Left ventricle myocardium superior (tissue), 1 donor: Measurements from ENCODE around the gene PNLIP. TPM values are rescaled to one million over a fixed set of nuclear protein-coding genes. Genes with fewer than 3 reads are reported as not detected.

ENCODE experiments used
- ATAC-seq: fragments of 200-7000 bp; cut with Tn5 transposase; one replicate; pipeline ENCODE4 v1.9.1; 2020; ENCODE audit warnings: mild to moderate bottlenecking, moderate library complexity
- DNase-seq: peaks from one replicate; pipeline ENCODE4 v3.0.0-alpha.2; 2020
- intact Hi-C: fragments of 100-400 bp; cut with micrococcal nuclease; formaldehyde crosslinking; loops from one replicate; pipeline ENCODE4 v1.11.0; 2022
- long read RNA-seq: library from polyadenylated mRNA; unstranded; transcript quantifications from one replicate; pipeline ENCODE4 v2.0.0, GENCODE V29; 2021
- total RNA-seq: library from RNA; stranded (reverse); fragmentation: NEBNext Ultra II Directional; extraction: Animal tissue kit (Norgen Biotek cat#: 25700); gene quantifications from one replicate; pipeline ENCODE4 v1.2.1, GENCODE V29; 2021
- donor health status: DM: no; HTN: yes; CAD: no; lungs with severe emphysema.

The PNLIP gene
- total RNA-seq: not detected
- long read RNA-seq: 0 reads

DNA sequence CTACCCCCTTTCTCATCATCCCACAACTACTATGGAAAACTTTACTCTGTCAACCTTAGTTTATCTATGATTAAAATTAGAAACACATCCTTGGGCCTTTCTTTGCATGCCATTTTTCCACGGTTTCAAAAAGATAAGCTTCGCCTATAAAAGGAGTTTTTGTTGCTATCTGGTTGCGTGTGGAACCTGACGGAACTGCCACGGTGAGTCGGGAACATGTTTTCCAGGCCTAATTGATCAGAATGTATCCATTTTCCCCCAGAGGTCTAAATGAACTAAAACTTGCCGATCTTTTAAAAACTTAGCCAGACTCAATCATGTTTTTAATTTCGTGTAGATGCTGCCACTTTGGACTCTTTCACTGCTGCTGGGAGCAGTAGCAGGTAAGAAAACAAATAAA, at the start of gene PNLIP:
Gene PNLIP (plus strand): TSS at position 176 of the 400 bp plus-strand sequence. CDS start 162 bp downstream, at position 338.
- intact Hi-C loops: no loop called here
- ATAC-seq (no peak), DNase-seq (no peak)

DNA sequence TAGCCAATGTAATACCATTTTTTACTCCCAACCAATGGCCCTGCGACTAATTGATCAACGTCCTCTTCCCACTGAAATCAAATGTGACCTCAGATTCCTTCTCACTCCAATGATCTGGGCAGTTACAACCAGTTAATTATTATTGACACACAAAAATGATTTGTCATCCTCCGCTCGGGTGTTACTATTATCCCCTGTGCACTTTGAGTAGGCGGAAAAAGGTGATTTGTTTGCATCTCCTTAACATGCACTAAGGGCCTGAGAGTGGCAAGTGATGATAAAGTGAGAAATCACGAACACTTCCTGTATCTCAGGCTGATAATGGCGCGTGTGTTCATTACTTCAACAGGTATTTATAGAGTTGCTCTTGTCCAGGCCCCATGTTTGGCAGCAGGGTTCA, 40.9 kb upstream of the PNLIP start:
- no peak for ATAC-seq
- intact Hi-C loops: no loop called here
- no peak for DNase-seq

DNA sequence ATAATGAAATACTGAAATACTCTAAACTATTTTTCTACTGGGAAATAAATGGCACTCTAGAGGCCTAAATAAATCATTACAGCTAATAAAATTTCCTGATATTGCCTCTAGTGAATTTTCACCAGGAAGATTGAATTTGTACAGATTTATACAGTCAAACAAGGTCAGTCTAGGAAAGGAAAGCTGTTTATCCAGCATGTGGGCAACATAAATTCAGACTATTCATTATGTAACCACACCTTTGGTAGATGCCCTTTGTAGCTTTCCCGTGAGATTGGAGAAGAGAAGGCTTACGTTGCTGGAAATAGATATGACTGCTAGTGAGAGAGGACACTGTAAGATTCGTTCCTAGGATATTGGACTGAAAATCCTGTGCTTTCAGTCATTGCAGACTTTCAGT, 35.2 kb upstream of the PNLIP start:
- ATAC-seq (no peak), DNase-seq (no peak)
- intact Hi-C loops: no loop called here

DNA sequence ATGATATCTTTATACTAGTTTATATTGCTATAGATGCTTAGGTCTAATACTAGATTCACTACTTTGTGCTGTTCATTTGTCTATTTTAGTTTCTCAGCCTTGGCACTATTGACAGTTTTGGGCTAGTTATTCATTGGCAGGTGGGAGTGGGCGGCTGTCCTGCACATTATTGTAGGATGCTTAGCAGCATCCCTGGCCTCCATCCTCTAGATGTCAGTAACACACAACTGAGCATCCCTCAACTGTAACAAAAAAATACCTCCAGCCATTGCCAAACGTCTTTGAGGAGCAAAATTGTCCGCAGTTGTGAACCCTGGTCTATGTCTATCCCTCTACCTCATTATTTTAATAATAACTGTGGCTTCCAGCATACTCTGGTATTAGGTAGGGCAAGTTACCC, 34.4 kb upstream of the PNLIP start:
- intact Hi-C loops: no loop called here
- DNase-seq (no peak), ATAC-seq (no peak)

DNA sequence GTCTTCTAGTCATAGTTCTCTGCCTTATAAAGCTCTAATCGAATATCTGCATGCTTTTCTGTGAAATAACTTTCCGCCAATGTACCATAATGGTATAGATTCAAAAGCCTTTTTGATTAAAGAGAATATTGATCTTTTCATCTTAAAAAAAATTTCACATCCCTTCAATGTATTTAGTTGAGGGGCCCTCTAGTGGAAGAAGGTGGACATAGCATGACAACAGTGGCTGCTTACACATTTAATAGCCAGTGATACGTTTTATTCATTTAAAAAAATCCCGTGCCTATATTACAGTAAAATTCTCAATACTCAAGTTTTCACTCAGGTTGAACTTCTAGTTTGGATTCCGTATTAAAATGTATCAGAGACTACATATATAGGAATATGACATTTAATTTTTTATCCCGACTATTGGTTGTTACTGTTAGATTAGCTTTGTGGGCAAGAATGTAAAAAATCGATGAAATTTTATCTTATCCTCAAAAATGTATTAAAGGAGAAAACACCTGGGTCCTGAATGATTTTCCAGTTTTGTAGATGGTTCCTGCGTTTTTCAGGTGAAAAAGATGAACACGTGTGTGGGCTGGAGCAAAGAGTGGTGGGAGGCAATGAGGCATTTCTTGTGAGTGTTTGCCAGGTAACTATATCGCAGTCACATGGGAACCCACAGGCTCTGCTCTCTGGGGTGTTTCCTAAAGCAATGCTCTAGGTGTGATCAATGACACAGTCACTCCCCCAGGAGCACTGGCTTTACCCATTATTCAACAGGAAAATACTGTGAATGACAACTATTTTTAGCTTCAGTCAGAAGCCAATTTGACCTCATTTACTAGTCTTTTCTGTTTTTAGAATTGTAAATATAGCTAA, 24.1 kb upstream of the PNLIP start:
- ATAC-seq (no peak), DNase-seq (no peak)
- intact Hi-C loops: no loop called here

DNA sequence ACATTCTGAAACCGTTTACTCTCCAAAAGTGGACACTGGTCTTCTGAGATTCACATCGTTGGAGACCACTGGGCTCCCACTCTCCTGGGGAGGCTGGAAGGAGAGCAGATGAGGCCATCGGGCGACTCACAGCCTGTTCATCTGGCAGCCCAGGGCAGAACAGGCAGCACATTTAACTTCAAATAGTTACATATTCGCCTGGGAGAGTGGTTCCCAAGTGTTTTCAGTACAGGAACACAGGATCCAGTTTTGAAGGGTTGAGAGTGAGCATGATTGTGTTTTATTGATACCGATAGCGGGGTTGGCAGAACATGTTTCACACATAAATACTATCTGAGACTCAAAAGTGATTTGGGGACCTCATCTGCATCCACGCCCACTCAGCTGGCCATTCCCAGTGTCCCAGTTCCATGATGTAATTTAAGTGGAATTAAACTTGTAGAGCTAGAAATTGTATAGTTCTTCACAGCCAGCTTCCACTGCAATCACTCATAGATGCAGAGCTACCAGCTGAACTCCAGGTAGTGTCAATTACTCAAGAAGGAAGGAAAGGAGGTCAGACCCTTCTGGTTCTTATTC, 22.8 kb upstream of the PNLIP start:
- ATAC-seq: no peak
- intact Hi-C loops: no loop called here

DNA sequence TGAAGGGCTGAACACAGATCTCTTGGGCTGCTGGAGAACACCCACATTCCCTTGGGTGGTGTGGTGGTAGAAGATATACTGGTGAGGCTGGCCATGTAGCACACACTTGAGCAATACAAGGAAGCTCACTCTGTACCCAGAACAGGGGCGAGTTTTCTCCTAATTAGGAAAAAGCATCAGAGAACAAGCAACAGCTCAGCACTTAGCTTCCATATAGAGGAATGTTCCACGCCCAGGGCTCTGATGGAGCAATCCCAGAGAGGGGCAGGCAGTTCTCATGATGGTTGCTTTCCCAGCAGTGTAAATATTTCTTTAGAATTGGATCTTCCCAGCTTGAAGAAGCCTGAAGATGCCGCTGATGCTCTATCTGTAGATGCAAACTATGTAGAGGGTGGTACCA, 21.0 kb upstream of the PNLIP start:
- ATAC-seq: no peak
- intact Hi-C loops: no loop called here
- no peak for DNase-seq

More for the DNA sequence above, 22.8 kb upstream of the PNLIP start:
- DNase-seq: no peak

DNA sequence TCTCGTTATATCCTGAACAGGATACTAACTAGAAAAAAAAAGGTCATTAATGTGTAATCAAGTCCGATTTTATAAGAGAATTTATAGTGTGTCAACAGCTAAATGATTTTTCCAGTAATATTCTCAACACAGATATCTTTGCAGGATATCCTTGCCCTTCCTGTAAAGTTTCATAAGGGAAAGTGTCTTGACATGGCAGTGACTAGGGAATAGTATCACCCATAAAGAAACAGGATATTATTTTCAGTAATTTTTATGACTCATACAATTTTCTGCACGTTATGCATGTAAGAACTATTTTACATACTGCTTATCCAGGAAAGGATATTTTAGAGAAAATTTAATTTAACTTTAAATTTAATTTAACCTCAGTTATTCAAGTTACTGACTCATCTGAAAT, 19.5 kb upstream of the PNLIP start:
- DNase-seq (no peak), ATAC-seq (no peak)
- intact Hi-C loops: no loop called here

DNA sequence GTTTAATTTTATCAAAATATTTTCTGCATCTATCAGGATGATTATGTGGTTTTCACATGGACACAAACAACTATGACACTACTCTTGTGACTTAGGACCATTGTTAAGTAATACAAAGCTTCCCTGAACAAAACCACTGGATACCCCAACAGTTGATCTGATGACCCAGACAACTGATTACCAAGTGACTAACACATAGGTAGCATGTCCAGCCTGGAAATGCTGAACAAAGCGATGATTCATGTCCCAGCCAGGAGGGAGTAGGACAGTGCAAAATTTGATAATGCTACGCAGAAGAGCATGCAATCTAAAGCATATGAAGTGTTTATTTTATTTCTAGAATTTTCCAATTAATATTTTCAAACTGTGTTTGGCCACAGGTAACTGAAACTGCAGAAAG, 8.9 kb upstream of the PNLIP start:
- intact Hi-C loops: no loop called here
- ATAC-seq: no peak
- no peak for DNase-seq

DNA sequence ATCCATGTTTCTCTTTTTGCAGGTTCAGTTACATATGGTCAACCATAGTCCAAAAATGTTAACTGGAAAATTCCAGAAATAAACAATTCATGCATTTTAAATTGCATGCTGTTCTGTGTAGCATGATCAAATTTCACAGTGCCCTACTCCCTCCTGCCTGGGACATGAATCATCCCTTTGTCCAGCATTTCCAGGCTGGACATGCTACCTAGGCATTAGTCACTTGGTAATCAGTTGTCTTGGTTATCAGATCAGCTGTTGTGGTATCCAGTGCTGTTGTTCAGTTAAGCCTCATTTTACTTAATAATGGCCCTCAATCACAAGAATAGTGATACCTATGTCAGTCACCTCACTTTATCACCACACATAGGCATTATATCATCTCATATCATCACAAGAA, 7.3 kb upstream of the PNLIP start:
- DNase-seq: no peak
- no peak for ATAC-seq
- intact Hi-C loops: no loop called here

DNA sequence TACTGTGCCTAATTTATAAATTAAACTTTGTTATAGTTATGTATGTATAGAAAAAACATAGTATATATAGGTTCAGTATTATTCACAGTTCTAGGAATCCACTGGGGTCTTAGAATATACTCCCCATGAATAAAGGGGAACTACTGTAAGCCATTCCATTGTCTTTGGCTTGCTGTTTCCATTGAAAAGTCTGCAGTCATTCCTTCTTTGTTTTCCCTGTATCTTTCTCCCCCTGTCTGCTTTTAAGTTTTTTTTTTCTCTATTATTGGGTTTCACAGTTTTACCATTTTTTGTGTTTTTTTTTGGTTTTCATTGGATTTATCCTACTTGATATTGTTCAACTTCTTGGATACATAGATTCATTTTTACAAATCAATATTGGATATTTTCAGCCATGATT, 6.7 kb upstream of the PNLIP start:
- ATAC-seq (no peak), DNase-seq (no peak)
- intact Hi-C loops: no loop called here

DNA sequence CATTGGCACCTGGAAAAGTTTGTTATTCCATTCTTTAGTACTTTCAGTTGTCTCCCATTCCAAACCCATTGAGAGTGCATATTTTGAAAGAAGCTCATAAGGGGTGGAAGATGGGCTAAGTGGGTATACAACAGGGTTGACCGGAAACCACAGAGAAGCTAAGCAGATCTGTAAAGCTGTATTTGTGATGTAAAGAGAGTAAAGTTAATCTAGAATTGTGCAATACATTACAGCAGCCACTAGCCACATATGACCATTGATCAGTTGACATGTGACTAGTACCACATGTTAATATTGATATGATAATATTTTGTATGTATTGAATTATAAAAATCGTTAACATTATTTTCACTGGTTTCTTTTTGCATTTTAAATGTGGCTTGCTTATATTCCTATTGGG, 4.9 kb upstream of the PNLIP start:
- ATAC-seq (no peak), DNase-seq (no peak)
- intact Hi-C loops: no loop called here

DNA sequence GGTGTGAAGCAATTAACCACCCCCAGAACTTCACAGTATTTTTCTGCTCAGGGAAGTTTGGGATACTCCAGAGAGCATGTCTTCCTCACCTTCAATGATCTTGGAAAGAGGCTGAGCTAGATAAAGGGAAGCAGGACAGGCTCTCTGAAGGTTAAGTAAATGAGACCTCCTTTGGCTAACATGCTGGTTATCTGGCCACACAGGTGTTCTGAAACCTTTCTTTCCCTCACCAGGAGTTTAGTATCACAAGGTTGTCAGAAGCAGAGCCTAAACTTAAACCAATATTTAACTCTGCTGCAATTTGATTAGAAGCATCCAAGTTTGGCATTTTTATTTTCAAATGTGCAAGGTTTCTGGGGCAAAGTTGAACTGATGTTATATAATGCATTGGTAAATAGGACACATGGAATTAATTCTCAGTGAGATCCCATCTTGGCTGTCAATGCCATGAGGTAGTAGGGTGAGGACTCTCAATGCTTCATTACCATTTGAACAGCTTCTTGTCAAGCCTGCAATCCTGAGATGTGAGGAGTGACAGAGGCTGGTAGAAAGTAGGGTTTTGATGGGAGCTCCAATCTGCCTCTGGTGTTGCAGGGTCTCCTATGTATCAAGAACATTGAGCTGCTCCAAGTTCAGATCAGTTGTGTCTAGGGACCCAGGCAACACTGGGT, 3.6 kb upstream of the PNLIP start:
- no peak for ATAC-seq
- intact Hi-C loops: no loop called here
- no peak for DNase-seq

DNA sequence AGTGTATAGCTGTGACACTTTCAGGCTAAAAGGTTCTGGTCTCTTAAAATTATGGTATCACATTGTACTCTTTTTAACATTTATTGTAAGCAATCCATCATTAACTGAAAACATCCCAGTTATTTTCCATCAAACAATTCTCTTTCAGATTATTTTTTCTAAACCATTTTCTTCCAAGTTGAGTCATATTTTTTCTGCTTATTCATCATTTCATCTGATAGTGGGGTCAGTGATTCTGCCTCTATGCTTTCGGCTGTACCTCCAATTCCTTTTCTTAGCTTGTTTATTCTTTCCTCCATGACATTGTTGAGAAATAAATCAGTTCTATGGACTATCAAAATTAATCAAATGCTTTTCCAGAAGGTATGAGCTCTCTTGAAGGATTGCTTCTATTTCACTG, 609 bp upstream of the PNLIP start:
- DNase-seq: no peak
- ATAC-seq: no peak
- intact Hi-C loops: no loop called here

DNA sequence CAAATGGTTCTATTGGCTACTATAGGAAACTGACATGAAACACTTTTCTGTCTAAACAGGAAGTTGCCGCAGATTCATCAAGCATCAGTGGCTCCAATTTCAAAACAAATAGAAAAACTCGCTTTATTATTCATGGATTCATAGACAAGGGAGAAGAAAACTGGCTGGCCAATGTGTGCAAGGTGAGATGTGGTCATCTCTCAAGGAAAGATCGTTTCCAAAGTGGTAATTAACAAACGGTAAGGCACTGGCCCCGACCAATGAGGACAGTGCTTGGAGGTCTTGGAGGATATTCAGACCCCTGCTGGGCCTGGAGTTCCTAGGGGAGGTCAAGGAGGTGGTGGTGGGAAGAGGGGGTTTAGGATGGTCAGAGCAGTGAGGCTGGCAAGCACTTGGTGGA, 2.6 kb downstream of the PNLIP start:
- intact Hi-C loops: no loop called here
- ATAC-seq (no peak), DNase-seq (no peak)

DNA sequence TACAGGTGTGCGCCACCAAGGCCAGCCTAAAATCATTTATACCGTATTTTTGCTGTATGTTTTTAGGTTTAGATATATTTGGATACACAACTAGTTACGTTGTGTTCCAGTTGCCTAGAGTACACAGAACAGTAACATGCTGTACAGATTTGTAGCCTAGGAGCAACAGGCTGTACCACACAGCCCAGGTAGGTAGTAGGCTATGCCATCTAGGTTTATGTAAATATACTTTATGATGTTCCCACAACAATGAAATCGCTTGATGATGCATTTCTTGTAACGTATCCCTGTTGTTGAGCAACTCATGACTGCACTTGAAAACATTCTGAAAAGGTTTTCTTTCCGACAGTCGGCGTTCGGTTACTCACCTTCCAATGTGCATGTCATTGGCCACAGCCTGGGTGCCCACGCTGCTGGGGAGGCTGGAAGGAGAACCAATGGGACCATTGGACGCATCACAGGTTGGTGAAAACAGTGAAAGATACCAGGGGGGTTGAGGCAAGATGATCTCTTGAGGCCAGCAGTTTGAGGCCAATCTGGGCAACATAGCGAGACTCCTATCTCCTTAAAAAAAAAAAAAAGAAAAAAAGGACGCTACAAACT, 7.7 kb downstream of the PNLIP start:
- no peak for ATAC-seq
- intact Hi-C loops: no loop called here
- no peak for DNase-seq

DNA sequence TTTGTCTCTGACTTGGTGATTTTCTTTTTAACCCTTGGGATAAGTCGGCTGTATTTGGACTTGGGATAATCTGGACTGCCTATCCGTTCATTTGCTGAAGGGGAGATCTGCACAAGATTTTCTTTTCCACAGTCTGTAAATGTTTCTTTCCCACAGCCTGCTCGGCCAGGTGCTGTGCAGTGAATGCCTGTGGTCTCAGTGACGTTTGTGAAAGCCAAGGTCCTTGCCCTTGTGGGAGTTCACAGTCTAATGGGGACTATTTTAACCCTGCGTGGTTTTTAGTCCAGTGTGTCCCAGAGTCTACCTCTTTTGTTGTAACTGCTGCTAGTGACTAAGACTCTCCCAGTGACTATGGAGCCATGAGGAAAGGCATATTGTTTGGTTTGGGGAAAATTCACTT, 8.9 kb downstream of the PNLIP start:
- intact Hi-C loops: no loop called here
- DNase-seq (no peak), ATAC-seq (no peak)

DNA sequence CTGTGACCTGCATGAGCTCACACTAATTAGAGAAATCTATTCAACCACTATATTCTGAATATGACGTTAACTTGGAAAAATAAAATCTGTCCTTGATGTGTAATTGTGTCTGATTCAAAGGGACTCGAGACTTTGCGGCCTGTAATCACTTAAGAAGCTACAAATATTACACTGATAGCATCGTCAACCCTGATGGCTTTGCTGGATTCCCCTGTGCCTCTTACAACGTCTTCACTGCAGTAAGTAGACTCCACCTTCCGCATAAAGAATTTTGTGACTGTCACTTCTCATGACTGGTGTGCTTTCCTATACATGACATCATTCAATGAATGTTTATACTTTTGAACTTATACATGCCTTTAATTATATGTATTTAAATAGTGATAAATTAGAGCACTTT, 10.1 kb downstream of the PNLIP start:
- ATAC-seq: no peak
- intact Hi-C loops: no loop called here
- no peak for DNase-seq

DNA sequence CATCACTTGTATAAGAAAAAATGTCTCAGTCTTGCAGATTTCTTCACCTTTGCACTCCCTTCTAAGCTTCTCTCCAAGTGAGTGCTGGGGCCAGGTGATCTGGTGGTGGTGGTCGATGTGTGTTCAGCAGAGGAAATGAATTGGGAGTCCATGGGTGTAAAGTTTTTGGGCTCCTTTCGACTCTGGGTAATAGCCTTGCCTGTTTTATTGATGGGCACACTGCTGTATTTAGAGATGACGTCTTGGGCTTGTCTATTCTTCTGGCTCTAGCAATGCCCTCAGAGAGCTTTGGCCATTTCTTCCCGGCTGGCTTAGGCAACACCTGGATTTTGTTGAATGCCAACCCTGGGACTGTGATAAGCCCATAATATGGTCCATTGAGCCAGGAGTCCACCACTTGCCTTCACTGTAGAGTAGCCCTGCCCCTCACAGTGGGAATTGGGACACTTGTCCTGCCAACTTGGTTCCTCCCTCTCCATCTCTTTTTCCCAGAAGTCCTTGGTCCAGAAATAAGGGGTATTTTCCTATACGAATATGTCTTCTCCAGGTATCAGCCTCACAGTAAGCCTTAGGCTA, 11.7 kb downstream of the PNLIP start:
- no peak for ATAC-seq
- intact Hi-C loops: no loop called here
- no peak for DNase-seq

DNA sequence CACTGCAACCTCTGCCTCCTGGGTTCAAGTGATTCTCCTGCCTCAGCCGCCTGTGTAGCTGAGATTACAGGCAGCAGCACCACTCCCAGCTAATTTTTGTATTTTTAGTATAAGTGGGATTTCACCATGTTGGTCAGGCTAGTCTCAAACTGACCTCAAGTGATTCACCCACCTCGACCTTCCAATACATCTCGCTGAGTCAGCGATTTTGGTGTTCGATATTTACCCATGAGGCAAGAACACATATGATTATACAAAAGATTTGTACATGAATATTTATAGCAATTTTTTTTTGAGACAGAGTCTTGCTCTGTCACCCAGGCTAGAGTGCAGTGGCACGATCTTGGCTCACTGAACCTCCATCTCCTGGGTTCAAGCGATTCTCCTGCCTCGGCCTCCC, 19.8 kb downstream of the PNLIP start:
- ATAC-seq: no peak

More for the DNA sequence above, 19.8 kb downstream of the PNLIP start:
- intact Hi-C loops: no loop called here
- DNase-seq: no peak
